Mucosa of rectum (tissue), 2 donors: ENCODE data around the gene FGF1.

Source experiments
- H3K27ac ChIP-seq, 2 donors: one replicate each; pipeline ENCODE4 v1.7.0; 2013; ENCODE audit warnings: inconsistent platforms in 2 of 2, low read depth in 2 of 2, low read length in 2 of 2
- H3K27me3 ChIP-seq, 2 donors: one replicate each; pipeline ENCODE4 v1.7.0; 2013; ENCODE audit warnings: low read length in 2 of 2; ENCODE audit not compliant: control insufficient read depth in 2 of 2, insufficient read depth in 2 of 2
- H3K36me3 ChIP-seq, 2 donors: one replicate each; pipeline ENCODE4 v1.7.0; 2013; ENCODE audit warnings: low read length in 2 of 2; ENCODE audit not compliant: control insufficient read depth in 2 of 2, insufficient read depth in 2 of 2
- H3K4me1 ChIP-seq, 2 donors: one replicate each; pipeline ENCODE4 v1.7.0; 2013; ENCODE audit warnings: low read length in 2 of 2, mild to moderate bottlenecking in 1 of 2; ENCODE audit not compliant: control insufficient read depth in 2 of 2, insufficient read depth in 2 of 2
- H3K4me3 ChIP-seq, 2 donors: one replicate each; pipeline ENCODE4 v1.7.0; 2013; ENCODE audit warnings: low read length in 2 of 2
- H3K9ac ChIP-seq, 2 donors: one replicate each; pipeline ENCODE4 v1.7.0; 2013; ENCODE audit warnings: low read length in 2 of 2, low read depth in 1 of 2, mild to moderate bottlenecking in 1 of 2
- H3K9me3 ChIP-seq, 2 donors: one replicate each; pipeline ENCODE4 v1.7.0; 2013; ENCODE audit warnings: low read length in 2 of 2; ENCODE audit not compliant: control insufficient read depth in 2 of 2
- donor health status: healthy.
- donor health status: Normal muscosa, but diverticular disease.

The FGF1 gene

GRCh38 chr5:142569905-142570304 is 116.0 kb downstream of the FGF1 start:
- H3K36me3 ChIP-seq, result no peaks in the 10 kb centered on the region
- no peak overlapping the region for H3K27ac ChIP-seq
- no peak overlapping the region for H3K9ac ChIP-seq
- H3K4me1 ChIP-seq, result no peaks in the 10 kb centered on the region
- H3K4me3 ChIP-seq, result no peak overlapping the region
- H3K27me3 ChIP-seq, result no peaks in the 10 kb centered on the region
- no peaks in the 10 kb centered on the region for H3K9me3 ChIP-seq

DNA sequence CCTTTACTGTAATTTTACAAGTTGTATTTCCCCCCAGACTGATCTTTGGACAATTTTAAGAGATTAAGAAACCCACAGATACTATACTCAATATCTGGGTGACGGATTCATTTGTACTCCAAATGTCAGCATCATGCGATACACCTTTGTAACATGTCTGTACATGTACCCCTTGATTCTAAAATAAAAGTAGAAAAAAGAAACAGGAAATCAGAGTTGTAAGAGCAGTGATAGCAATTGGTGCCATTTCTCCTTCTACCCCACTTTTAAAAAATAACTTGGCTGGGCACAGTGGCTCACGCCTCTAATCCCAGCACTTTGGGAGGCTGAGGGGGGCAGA is 116.9 kb downstream of the FGF1 start:
- Histone ChIP-seq H3K4me3 (no peak overlapping the region), H3K27ac (no peak overlapping the region), H3K9ac (no peak overlapping the region), H3K4me1 (no peaks in the 10 kb centered on the region), H3K36me3 (no peaks in the 10 kb centered on the region), H3K27me3 (no peaks in the 10 kb centered on the region), H3K9me3 (no peaks in the 10 kb centered on the region)

DNA sequence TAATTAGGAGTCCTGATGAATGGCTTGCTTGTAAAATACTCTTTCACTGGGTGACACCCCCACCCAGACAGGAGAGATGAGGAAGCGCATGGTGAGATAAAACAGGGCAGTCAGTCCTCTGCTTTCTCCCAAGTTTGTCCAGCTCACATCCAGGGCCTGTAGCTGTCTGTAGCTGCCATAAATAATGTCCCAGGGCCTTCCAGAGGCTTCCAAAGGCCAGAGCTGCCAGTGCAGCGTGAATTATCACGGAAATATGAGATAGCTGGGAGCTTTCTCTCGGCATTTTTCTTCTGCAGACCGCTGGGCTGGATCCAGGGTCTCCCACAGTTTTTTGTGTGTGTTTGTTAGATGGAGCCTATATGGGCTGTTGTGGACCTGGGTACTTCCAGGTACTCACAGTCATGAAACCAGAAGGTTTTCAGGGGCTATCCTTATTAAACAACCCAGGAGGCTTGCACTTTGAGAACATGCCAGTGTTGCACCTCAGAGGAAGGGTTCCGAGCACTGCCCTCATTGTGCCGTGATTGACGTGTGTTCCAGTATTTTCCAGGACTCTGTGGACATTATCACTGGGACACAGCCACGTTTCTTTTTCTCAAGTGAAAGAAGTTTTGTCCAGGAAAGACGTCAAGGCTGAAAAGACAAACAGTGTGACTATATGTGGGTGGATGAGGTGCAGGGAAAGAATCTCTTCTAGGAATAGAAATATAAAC is 117.5 kb downstream of the FGF1 start:
- Histone ChIP-seq H3K27ac (no peak overlapping the region), H3K27me3 (no peaks in the 10 kb centered on the region), H3K9ac (no peak overlapping the region), H3K4me1 (no peaks in the 10 kb centered on the region), H3K36me3 (no peaks in the 10 kb centered on the region), H3K4me3 (no peak overlapping the region), H3K9me3 (no peaks in the 10 kb centered on the region)

GRCh38 chr5:142561486-142562097 is 124.3 kb downstream of the FGF1 start:
- Histone ChIP-seq H3K27ac (no peak overlapping the region), H3K9ac (no peak overlapping the region), H3K4me3 (no peak overlapping the region), H3K27me3 (no peaks in the 10 kb centered on the region), H3K9me3 (no peaks in the 10 kb centered on the region), H3K4me1 (no peaks in the 10 kb centered on the region), H3K36me3 (no peaks in the 10 kb centered on the region)

GRCh38 chr5:142561029-142561428 is 124.9 kb downstream of the FGF1 start:
- Histone ChIP-seq H3K27ac (no peak overlapping the region), H3K4me3 (no peak overlapping the region), H3K27me3 (no peaks in the 10 kb centered on the region), H3K9me3 (no peaks in the 10 kb centered on the region), H3K36me3 (no peaks in the 10 kb centered on the region), H3K9ac (no peak overlapping the region), H3K4me1 (no peaks in the 10 kb centered on the region)

- H3K36me3 ChIP-seq, result no peaks in the 10 kb centered on the region
- no peak overlapping the region for H3K27ac ChIP-seq
- peaks cover 6 to 21% of the 10 kb centered on the region in 2 donors for H3K27me3 ChIP-seq
- H3K9ac ChIP-seq, result no peak overlapping the region
- no peaks in the 10 kb centered on the region for H3K9me3 ChIP-seq
- H3K4me3 ChIP-seq, result no peak overlapping the region
- peaks cover 0 to 3% of the 10 kb centered on the region in 2 donors for H3K4me1 ChIP-seq
These were observed 133.8 kb downstream of the FGF1 start for GRCh38 chr5:142552107-142552506.

- H3K9ac ChIP-seq, result no peak overlapping the region
- peaks cover 6 to 21% of the 10 kb centered on the region in 2 donors for H3K27me3 ChIP-seq
- no peaks in the 10 kb centered on the region for H3K36me3 ChIP-seq
- H3K4me3 ChIP-seq, result no peak overlapping the region
- H3K27ac ChIP-seq, result no peak overlapping the region
- peaks cover 0 to 3% of the 10 kb centered on the region in 2 donors for H3K4me1 ChIP-seq
- no peaks in the 10 kb centered on the region for H3K9me3 ChIP-seq
These were observed 134.4 kb downstream of the FGF1 start for GRCh38 chr5:142551338-142552067.

- Histone ChIP-seq H3K9ac (no peak overlapping the region), H3K27me3 (peaks cover 6 to 21% of the 10 kb centered on the region in 2 donors), H3K4me3 (no peak overlapping the region), H3K27ac (no peak overlapping the region), H3K36me3 (no peaks in the 10 kb centered on the region), H3K9me3 (no peaks in the 10 kb centered on the region), H3K4me1 (peaks cover 0 to 3% of the 10 kb centered on the region in 2 donors)
These were observed 135.4 kb downstream of the FGF1 start for GRCh38 chr5:142550471-142550870.

DNA sequence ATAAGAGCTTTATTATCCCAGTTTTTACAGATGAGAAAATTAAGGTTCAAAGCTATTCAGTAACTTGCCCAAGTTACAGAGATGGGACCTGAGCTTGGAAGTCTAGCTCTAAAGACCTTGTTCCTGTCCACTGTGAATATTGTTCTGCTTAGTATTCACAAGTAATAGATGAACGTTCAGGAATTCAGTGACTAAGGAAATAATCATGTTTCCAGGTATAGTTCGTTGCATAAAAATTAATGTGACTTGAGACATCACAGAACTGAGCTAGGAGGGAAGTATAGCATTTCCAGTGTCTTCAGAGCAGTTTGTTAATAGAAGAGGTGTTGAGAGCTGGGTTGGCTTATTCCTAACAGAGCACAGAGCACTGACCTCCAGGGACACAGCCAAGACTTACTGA is 136.1 kb downstream of the FGF1 start:
- no peaks in the 10 kb centered on the region for H3K9me3 ChIP-seq
- peaks cover 0 to 3% of the 10 kb centered on the region in 2 donors for H3K4me1 ChIP-seq
- no peak overlapping the region for H3K9ac ChIP-seq
- H3K27ac ChIP-seq, result no peak overlapping the region
- H3K36me3 ChIP-seq, result no peaks in the 10 kb centered on the region
- H3K27me3 ChIP-seq, result peaks cover 6 to 21% of the 10 kb centered on the region in 2 donors
- no peak overlapping the region for H3K4me3 ChIP-seq

DNA sequence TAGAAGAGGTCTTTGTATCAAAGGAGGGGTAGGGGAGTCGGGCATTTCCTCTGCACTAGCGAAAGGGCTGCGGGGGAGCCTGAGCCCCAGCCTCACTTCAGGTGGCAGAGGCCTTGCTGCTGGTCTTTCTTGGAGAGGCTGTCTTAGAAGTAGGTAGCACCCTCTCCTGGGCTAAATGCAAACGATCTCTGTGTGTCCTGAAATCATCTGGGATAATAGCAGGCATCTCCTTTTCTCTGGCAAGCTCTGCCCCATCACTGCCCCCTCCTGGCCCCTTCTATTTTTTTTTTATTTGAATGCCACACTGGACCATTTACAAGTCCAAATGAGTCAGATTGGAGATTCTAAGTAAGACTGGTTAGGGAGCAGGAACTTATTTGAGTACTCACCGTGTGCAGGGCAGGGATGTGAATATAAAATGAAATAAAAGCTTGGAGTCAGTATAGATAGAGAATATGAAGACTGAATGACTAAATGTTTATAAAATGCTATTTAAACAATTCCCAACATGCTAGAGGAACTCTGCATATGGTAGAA is 137.1 kb downstream of the FGF1 start:
- Histone ChIP-seq H3K9me3 (no peaks in the 10 kb centered on the region), H3K9ac (no peak overlapping the region), H3K4me1 (peaks cover 0 to 3% of the 10 kb centered on the region in 2 donors), H3K36me3 (no peaks in the 10 kb centered on the region), H3K4me3 (no peak overlapping the region), H3K27me3 (peaks cover 0 to 21% of the 10 kb centered on the region in 2 donors), H3K27ac (no peak overlapping the region)
